NCI-H2227 treated with DMSO at 0.1 percent for 48 hours (cell line): Measurements from ENCODE around the gene VIPAS39.

ENCODE experiments used
- DNase-seq: peaks from one replicate; lab custom pipeline; 2025; lab: John Stamatoyannopoulos, UW

The VIPAS39 gene

GRCh38 chr14:77406086-77406485, 51.3 kb downstream of the VIPAS39 start:
- no peak for DNase-seq

GRCh38 chr14:77403768-77404167, 53.6 kb downstream of the VIPAS39 start:
- DNase-seq: no peak

- DNase-seq: no peak
These were observed 57.2 kb downstream of the VIPAS39 start for GRCh38 chr14:77400216-77400615.

GRCh38 chr14:77390188-77390587, 67.2 kb downstream of the VIPAS39 start:
- DNase-seq: no peak

- DNase-seq: no peak
These were observed 78.7 kb downstream of the VIPAS39 start for GRCh38 chr14:77378701-77379100.

- DNase-seq: no peak
These were observed 79.9 kb downstream of the VIPAS39 start for GRCh38 chr14:77377502-77377844.

- peak; percentile 81 for DNase-seq
These were observed 80.5 kb downstream of the VIPAS39 start, which contains the start of the genes SAMD15 and TMED8 for GRCh38 chr14:77376771-77377501. Gene SAMD15, plus strand, starts transcription at chr14:77377379. Its CDS starts 40 bp downstream, at chr14:77377419. Gene TMED8, minus strand, starts transcription at chr14:77377094. Its CDS starts 41 bp downstream, at chr14:77377053.
